Ectodermal cell (in vitro differentiated cells): ENCODE measurements around the gene FRMPD1.

Experiments used
- H3K27ac ChIP-seq: 2 replicates; pipeline ENCODE4 v1.7.0; 2013; ENCODE audit warnings: mild to moderate bottlenecking, low read depth, low read length; ENCODE audit not compliant: insufficient read depth, poor library complexity, severe bottlenecking
- H3K27me3 ChIP-seq: 2 replicates; pipeline ENCODE4 v1.7.0; 2013; ENCODE audit warnings: mild to moderate bottlenecking, low read length; ENCODE audit not compliant: insufficient read depth, control insufficient read depth, poor library complexity, severe bottlenecking
- H3K36me3 ChIP-seq: one replicate; pipeline ENCODE4 v1.7.0; 2013; ENCODE audit warnings: low read length; ENCODE audit not compliant: control insufficient read depth, insufficient read depth
- H3K4me1 ChIP-seq: one replicate; pipeline ENCODE4 v1.7.0; 2013; ENCODE audit warnings: low read length; ENCODE audit not compliant: control insufficient read depth, insufficient read depth
- H3K4me3 ChIP-seq: 2 replicates; pipeline ENCODE4 v1.7.0; 2013; ENCODE audit warnings: low read depth, low read length, control low read depth; ENCODE audit not compliant: insufficient read depth
- H3K9me3 ChIP-seq: 2 replicates; pipeline ENCODE4 v1.7.0; 2013; ENCODE audit warnings: mild to moderate bottlenecking, low read length, moderate library complexity; ENCODE audit not compliant: control insufficient read depth
- WGBS, 2 experiments: methylation state at CpG; one replicate each; pipeline ENCODE4 v1.1.7; 2013; ENCODE audit warnings: missing lambda C conversion rate in 2 of 2; 5-methylcytosine and 5-hydroxymethylcytosine counted together

Gene FRMPD1

DNA sequence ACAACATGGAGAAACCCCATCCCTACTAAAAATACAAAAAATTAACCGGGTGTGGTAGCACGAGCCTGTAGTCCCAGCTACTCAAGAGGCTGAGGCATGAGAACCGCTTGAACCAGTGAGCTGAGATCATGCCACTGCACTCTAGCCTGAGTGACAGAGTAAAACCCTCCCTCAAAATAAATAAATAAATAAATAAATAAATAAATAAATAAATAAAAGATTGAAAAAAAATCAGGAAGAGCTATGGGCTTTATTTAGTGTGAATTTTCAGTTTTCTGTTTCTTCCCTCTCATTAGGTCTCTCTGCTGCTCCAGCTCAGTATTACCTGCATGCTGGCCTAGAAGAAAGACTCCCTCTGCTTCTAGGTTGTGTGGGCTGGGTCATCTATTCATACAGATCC, 55.0 kb downstream of the FRMPD1 start:
- Histone ChIP-seq H3K27me3 (no peaks in the 10 kb centered on the region), H3K9me3 (no peaks in the 10 kb centered on the region), H3K27ac (no peak overlapping the region), H3K4me3 (no peak overlapping the region), H3K4me1 (no peaks in the 10 kb centered on the region), H3K36me3 (no peaks in the 10 kb centered on the region)
- WGBS, 2 experiments, result 89 to 90% methylated on average over 3 of the region's 3 CpGs

DNA sequence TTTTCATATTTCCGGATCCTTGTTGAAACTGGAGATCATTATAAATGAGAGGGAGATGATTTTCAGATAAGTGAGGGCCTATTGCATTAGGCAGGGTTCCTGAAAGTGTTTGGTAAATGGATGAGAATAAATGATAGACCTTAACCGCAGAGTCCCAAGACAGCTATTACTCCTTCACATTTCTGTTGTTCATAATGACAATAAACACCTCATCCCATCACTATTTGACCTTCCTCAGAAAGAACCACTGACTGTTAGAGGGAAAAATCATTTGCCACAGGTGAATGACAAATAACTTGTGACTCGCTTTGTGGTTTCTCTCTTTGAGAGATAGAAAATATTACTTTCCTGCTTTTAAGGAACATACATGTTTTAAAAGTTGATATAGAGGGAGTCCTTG, 55.5 kb downstream of the FRMPD1 start:
- Histone ChIP-seq H3K9me3 (no peaks in the 10 kb centered on the region), H3K27ac (no peak overlapping the region), H3K4me3 (no peak overlapping the region), H3K4me1 (no peaks in the 10 kb centered on the region), H3K36me3 (no peaks in the 10 kb centered on the region), H3K27me3 (no peaks in the 10 kb centered on the region)
- 84 to 96% methylated on average over 3 of the region's 3 CpGs for WGBS, 2 experiments

GRCh38 chr9:37707748-37708147, 57.0 kb downstream of the FRMPD1 start:
- Histone ChIP-seq H3K9me3 (no peaks in the 10 kb centered on the region), H3K4me1 (no peaks in the 10 kb centered on the region), H3K36me3 (no peaks in the 10 kb centered on the region), H3K27me3 (no peaks in the 10 kb centered on the region), H3K4me3 (no peak overlapping the region), H3K27ac (no peak overlapping the region)
- WGBS, 2 experiments, result 91 to 92% methylated on average over 3 of the region's 4 CpGs

DNA sequence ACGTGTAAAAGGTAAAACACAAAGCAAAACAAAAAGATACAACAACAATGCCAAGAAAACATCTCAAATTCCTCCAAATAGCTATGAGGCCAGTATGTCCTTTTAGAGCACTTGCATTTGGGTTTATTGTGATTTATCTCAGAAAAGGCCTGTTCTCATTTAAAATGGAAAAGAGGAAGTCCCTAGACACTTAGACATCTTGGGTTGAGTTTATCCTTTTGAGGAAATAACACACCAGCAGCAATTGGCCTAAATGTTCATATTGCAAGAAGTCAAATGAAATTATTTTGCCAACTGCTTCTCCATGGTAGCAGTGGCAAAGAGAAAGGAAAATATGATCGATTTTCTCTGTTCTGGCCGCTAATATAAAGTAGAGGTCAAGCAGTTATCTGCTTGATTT, 59.3 kb downstream of the FRMPD1 start:
- no peaks in the 10 kb centered on the region for H3K27me3 ChIP-seq
- no peak overlapping the region for H3K4me3 ChIP-seq
- no peak overlapping the region for H3K27ac ChIP-seq
- WGBS, 2 experiments, result 95 to 97% methylated on average over 3 of the region's 3 CpGs
- no peaks in the 10 kb centered on the region for H3K36me3 ChIP-seq
- H3K9me3 ChIP-seq, result no peaks in the 10 kb centered on the region
- H3K4me1 ChIP-seq, result no peaks in the 10 kb centered on the region

DNA sequence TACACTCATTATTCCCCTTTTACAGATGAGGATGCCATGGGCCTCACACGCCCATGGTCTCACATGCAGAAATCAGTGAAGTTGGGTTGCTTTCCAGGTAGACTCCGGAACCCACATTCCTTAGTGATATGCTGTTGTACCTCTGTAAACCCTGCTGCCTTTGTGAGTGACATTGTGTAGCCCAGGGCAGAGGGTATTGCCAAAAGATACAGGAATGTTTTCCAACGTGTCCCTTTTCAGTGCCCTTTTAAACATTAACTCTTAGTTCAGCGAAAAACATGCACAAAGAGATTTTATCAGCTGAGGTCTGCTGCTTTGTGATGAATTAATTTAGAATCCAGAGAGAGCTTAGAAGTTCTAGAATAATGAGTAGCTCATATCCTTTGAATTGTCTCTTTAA, 64.5 kb downstream of the FRMPD1 start:
- no peak overlapping the region for H3K4me3 ChIP-seq
- H3K9me3 ChIP-seq, result no peaks in the 10 kb centered on the region
- no peaks in the 10 kb centered on the region for H3K4me1 ChIP-seq
- no peak overlapping the region for H3K27ac ChIP-seq
- WGBS, 2 experiments, result 87 to 90% methylated on average over 4 of the region's 4 CpGs
- no peaks in the 10 kb centered on the region for H3K36me3 ChIP-seq
- no peaks in the 10 kb centered on the region for H3K27me3 ChIP-seq

GRCh38 chr9:37715991-37716505, 65.3 kb downstream of the FRMPD1 start:
- H3K4me3 ChIP-seq, result no peak overlapping the region
- no peaks in the 10 kb centered on the region for H3K36me3 ChIP-seq
- H3K9me3 ChIP-seq, result no peaks in the 10 kb centered on the region
- no peaks in the 10 kb centered on the region for H3K27me3 ChIP-seq
- no peaks in the 10 kb centered on the region for H3K4me1 ChIP-seq
- WGBS, 2 experiments, result 89 to 93% methylated on average over 5 of the region's 5 CpGs
- no peak overlapping the region for H3K27ac ChIP-seq

- WGBS, 2 experiments, result 86 to 96% methylated on average over 1 to 2 of the region's 2 CpGs
- Histone ChIP-seq H3K27ac (no peak overlapping the region), H3K27me3 (no peaks in the 10 kb centered on the region), H3K9me3 (no peaks in the 10 kb centered on the region), H3K4me3 (no peak overlapping the region), H3K36me3 (no peaks in the 10 kb centered on the region), H3K4me1 (no peaks in the 10 kb centered on the region)
Measured at GRCh38 chr9:37719526-37719925, 68.8 kb downstream of the FRMPD1 start.

DNA sequence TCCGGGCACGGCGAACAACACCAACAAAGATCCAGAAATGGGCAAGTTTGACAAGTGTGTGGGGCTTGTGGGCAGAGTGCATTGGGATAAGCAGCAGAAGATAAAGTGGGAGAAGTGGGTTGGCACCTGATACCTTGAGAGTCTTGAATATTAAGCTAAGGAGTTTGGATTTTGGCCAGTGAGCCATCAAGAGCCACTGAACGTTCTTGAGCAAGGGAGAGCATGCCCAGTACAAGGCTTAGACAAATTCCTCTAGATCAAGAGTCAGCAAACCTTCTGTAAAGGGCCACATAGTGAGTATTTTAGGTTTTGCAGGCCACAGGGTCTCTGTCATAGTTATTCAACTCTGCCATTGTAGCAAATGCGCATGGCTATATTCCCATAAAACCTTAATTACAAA, 76.3 kb downstream of the FRMPD1 start:
- Histone ChIP-seq H3K27me3 (no peaks in the 10 kb centered on the region), H3K4me1 (peaks cover 6% of the 10 kb centered on the region), H3K4me3 (no peak overlapping the region), H3K36me3 (no peaks in the 10 kb centered on the region), H3K27ac (no peak overlapping the region), H3K9me3 (no peaks in the 10 kb centered on the region)
- 94 to 96% methylated on average over 5 of the region's 5 CpGs for WGBS, 2 experiments

DNA sequence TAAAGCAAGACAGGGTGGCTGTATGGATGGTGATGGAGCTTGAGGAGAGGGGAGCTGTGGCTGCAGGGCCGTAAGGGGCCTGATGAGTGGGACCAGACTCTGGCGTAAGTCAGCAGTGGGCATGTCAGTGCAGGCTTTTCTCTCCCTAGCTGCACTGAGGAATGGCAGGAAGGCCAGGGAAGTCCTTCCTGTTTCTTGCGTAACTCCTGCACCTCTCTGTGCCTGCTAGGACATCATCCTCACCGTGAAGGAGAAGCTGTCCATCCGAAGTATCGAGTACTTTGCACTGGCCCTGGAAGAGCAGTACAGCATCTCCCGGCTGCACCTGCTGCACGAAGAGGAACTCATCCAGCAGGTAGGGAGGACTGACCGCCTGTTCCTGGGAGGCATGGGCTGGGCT, 78.7 kb downstream of the FRMPD1 start:
- Histone ChIP-seq H3K9me3 (no peaks in the 10 kb centered on the region), H3K36me3 (no peaks in the 10 kb centered on the region), H3K4me1 (peaks cover 6% of the 10 kb centered on the region), H3K27me3 (no peaks in the 10 kb centered on the region), H3K4me3 (no peak overlapping the region), H3K27ac (no peak overlapping the region)
- 92 to 94% methylated on average over 9 of the region's 9 CpGs for WGBS, 2 experiments

- Histone ChIP-seq H3K27me3 (no peaks in the 10 kb centered on the region), H3K27ac (no peak overlapping the region), H3K9me3 (no peaks in the 10 kb centered on the region), H3K36me3 (no peaks in the 10 kb centered on the region), H3K4me3 (no peak overlapping the region), H3K4me1 (peaks cover 6% of the 10 kb centered on the region)
- 80 to 93% methylated on average over 3 of the region's 3 CpGs for WGBS, 2 experiments
Measured at GRCh38 chr9:37730256-37730655, 79.5 kb downstream of the FRMPD1 start.

GRCh38 chr9:37730839-37731238, 80.1 kb downstream of the FRMPD1 start:
- H3K4me1 ChIP-seq, result peaks cover 6% of the 10 kb centered on the region
- H3K27ac ChIP-seq, result no peak overlapping the region
- H3K4me3 ChIP-seq, result no peak overlapping the region
- no peaks in the 10 kb centered on the region for H3K9me3 ChIP-seq
- no peaks in the 10 kb centered on the region for H3K36me3 ChIP-seq
- 17 to 19% methylated on average over 5 of the region's 5 CpGs for WGBS, 2 experiments
- H3K27me3 ChIP-seq, result no peaks in the 10 kb centered on the region
